Prostate gland (tissue), 2 donors: ENCODE data around the gene DOCK4. TPM values are rescaled to one million over a fixed set of nuclear protein-coding genes. Genes with fewer than 3 reads are reported as not detected.
A peak's percentile ranks its signal among the peaks of the same experiment; 100 is the strongest.
"Not testable (repeated sequence)": the region's sequence is repeated elsewhere in the genome, so short reads cannot be mapped to it uniquely, and the experiment has no call there.

Experiments
- DNase-seq: peaks from one replicate; pipeline ENCODE4 v3.0.0-alpha.2; 2019; ENCODE audit warnings: low spot score
- H3K27ac ChIP-seq, 2 donors: fragments of 200-600 bp; sonication (generic); 2 replicates each; pipeline ENCODE4 v1.5.1; 2017 to 2019
- H3K27me3 ChIP-seq: fragments of 200-600 bp; sonication (generic); replicated peaks from 2 replicates; pipeline ENCODE4 v1.5.1; 2019; ENCODE audit not compliant: insufficient read depth
- H3K36me3 ChIP-seq, 2 donors: fragments of 200-600 bp; sonication (generic); 1 replicate in 1 of 2; 2 replicates in 1 of 2; pipeline versions ENCODE4 v1.5.1 to v1.8.1; 2017 to 2019
- H3K4me1 ChIP-seq: fragments of 200-600 bp; sonication (generic); replicated peaks from 2 replicates; pipeline ENCODE4 v1.5.1; 2019
- H3K4me3 ChIP-seq, 2 donors: fragments of 200-600 bp; sonication (generic); 2 replicates each; pipeline ENCODE4 v1.5.1; 2017 to 2019
- H3K9me3 ChIP-seq: fragments of 200-600 bp; sonication (generic); 2 replicates; pipeline ENCODE4 v1.5.1; 2017
- CTCF ChIP-seq, 4 experiments: fragments of 200-600 bp in 2 of 4; fragments of 450-650 bp in 2 of 4; sonication (generic) in 2 of 4; IDR thresholded peaks; 1 replicate in 3 of 4; 2 replicates in 1 of 4; pipeline ENCODE4 v1.5.1; 2016 to 2019; ENCODE audit warnings: antibody characterized with exemption in 4 of 4, mild to moderate bottlenecking in 2 of 4, moderate library complexity in 2 of 4
- POLR2A ChIP-seq: fragments of 450-650 bp; IDR thresholded peaks from one replicate; pipeline ENCODE4 v1.6.1; 2016; ENCODE audit warnings: antibody characterized with exemption, mild to moderate bottlenecking
- POLR2AphosphoS5 ChIP-seq: sonication (generic); formaldehyde crosslinking; IDR thresholded peaks from one replicate; pipeline ENCODE4 v1.6.1; 2017; ENCODE audit warnings: antibody characterized with exemption
- WGBS: methylation state at CpG from one replicate; pipeline ENCODE4 v1.1.5; 2018; 5-methylcytosine and 5-hydroxymethylcytosine counted together
- intact Hi-C: fragments of 100-400 bp; cut with DNase I; formaldehyde crosslinking; loops from one replicate; pipeline ENCODE4 v1.14.2; 2022
- total RNA-seq, 2 donors: library from RNA; depleted of rRNA; stranded (reverse); fragments of >200 nt; gene quantifications; one replicate each; pipeline ENCODE4 v1.1.0, GENCODE V29; 2016

The DOCK4 gene
- total RNA-seq, 2 donors from 2014 or later, result 21.8 to 37.4 TPM

- TF ChIP-seq POLR2A, result no peak
- TF ChIP-seq POLR2AphosphoS5, result no peak
- TF ChIP-seq CTCF (IDR thresholded peaks at IDR 0.05), result no peak
- no peak overlapping the region for H3K27ac ChIP-seq
- intact Hi-C loops, result no loop called here
- H3K4me3 ChIP-seq, result no peak overlapping the region
- no peaks in the 10 kb centered on the region for H3K36me3 ChIP-seq
- no peaks in the 10 kb centered on the region for H3K27me3 ChIP-seq
- DNase-seq, result no peak
- WGBS, result 63% methylated on average over 3 of the region's 3 CpGs
- no peaks in the 10 kb centered on the region for H3K9me3 ChIP-seq
- H3K4me1 ChIP-seq, result no peaks in the 10 kb centered on the region
Observed at GRCh38 chr7:112252691-112253090, 46.5 kb upstream of the DOCK4 start.

- no peaks in the 10 kb centered on the region for H3K36me3 ChIP-seq
- no peak for DNase-seq
- WGBS, result 92% methylated on average over 3 of the region's 3 CpGs
- intact Hi-C loops, result no loop called here
- TF ChIP-seq POLR2AphosphoS5, result no peak
- no peak for TF ChIP-seq CTCF (IDR thresholded peaks at IDR 0.05)
- no peak for TF ChIP-seq POLR2A
- no peaks in the 10 kb centered on the region for H3K9me3 ChIP-seq
- no peak overlapping the region for H3K4me3 ChIP-seq
- H3K4me1 ChIP-seq, result no peaks in the 10 kb centered on the region
- H3K27me3 ChIP-seq, result no peaks in the 10 kb centered on the region
- H3K27ac ChIP-seq, result no peak overlapping the region
Observed at GRCh38 chr7:112252141-112252540, 45.9 kb upstream of the DOCK4 start.

- DNase-seq, H3K27me3 ChIP-seq, H3K36me3 ChIP-seq, H3K4me1 ChIP-seq, H3K9me3 ChIP-seq, H3K4me3 ChIP-seq, intact Hi-C loops, H3K27ac ChIP-seq: not testable (repeated sequence)
- WGBS, result 85% methylated on average over 13 of the region's 13 CpGs
Observed at GRCh38 chr7:112249967-112250366, 43.8 kb upstream of the DOCK4 start.

GRCh38 chr7:112248598-112248997, 42.4 kb upstream of the DOCK4 start:
- H3K27ac ChIP-seq, result no peak overlapping the region
- intact Hi-C loops, result no loop called here
- H3K27me3 ChIP-seq, result no peaks in the 10 kb centered on the region
- 99% methylated on average over 2 of the region's 2 CpGs for WGBS
- no peak for TF ChIP-seq CTCF (IDR thresholded peaks at IDR 0.05)
- H3K36me3 ChIP-seq, result no peaks in the 10 kb centered on the region
- no peaks in the 10 kb centered on the region for H3K9me3 ChIP-seq
- no peak overlapping the region for H3K4me3 ChIP-seq
- no peak for DNase-seq
- H3K4me1 ChIP-seq, result no peaks in the 10 kb centered on the region

GRCh38 chr7:112238852-112239610, 32.8 kb upstream of the DOCK4 start:
- H3K27ac ChIP-seq, result peak overlapping the region in 1 of 2 donors; percentile 4

More at GRCh38 chr7:112238852-112239610, 32.8 kb upstream of the DOCK4 start:
- 91% methylated on average over 9 of the region's 9 CpGs for WGBS
- no peaks in the 10 kb centered on the region for H3K27me3 ChIP-seq
- intact Hi-C loops, result no loop called here
- H3K9me3 ChIP-seq, result no peaks in the 10 kb centered on the region
- H3K4me3 ChIP-seq, result no peak overlapping the region
- H3K4me1 ChIP-seq, result no peaks in the 10 kb centered on the region
- no peak for TF ChIP-seq POLR2AphosphoS5
- TF ChIP-seq CTCF (IDR thresholded peaks at IDR 0.05), result no peak
- TF ChIP-seq POLR2A, result no peak
- H3K36me3 ChIP-seq, result no peaks in the 10 kb centered on the region
- no peak for DNase-seq
